ACC112 (cell line): ENCODE results near the gene LRRD1.
"Not testable (repeated sequence)": the region's sequence is repeated elsewhere in the genome, so short reads cannot be mapped to it uniquely, and the experiment has no call there.

ENCODE experiments used
- H2AFZ ChIP-seq: fragments of 200-600 bp; sonication (generic); one replicate; pipeline ENCODE4 v1.6.0; 2017; ENCODE audit warnings: antibody characterized with exemption, low read length; ENCODE audit not compliant: unreplicated experiment
- H3K27ac ChIP-seq: fragments of 200-600 bp; sonication (generic); 2 replicates; pipeline ENCODE4 v1.5.1; 2014; ENCODE audit warnings: low read depth, mild to moderate bottlenecking, antibody characterized with exemption, low read length, moderate library complexity
- H3K27me3 ChIP-seq: fragments of 200-600 bp; sonication (generic); 2 replicates; pipeline ENCODE4 v1.6.1; 2014; ENCODE audit warnings: mild to moderate bottlenecking, antibody characterized with exemption, low read length, moderate library complexity, mixed read lengths; ENCODE audit not compliant: insufficient read depth
- H3K36me3 ChIP-seq: fragments of 200-600 bp; sonication (generic); 2 replicates; pipeline ENCODE4 v1.6.1; 2016; ENCODE audit warnings: mild to moderate bottlenecking, antibody characterized with exemption, low read length, moderate library complexity, mixed read lengths; ENCODE audit not compliant: insufficient read depth
- H3K4me1 ChIP-seq: fragments of 200-600 bp; sonication (generic); one replicate; pipeline ENCODE4 v1.6.1; 2016; ENCODE audit warnings: low read length, mixed read lengths; ENCODE audit not compliant: insufficient read depth, unreplicated experiment, control insufficient read depth
- H3K4me3 ChIP-seq: fragments of 200-600 bp; sonication (generic); 2 replicates; pipeline ENCODE4 v1.5.1; 2014; ENCODE audit warnings: mild to moderate bottlenecking, low read depth, low read length
- H3K79me2 ChIP-seq: fragments of 200-600 bp; sonication (generic); one replicate; pipeline ENCODE4 v1.6.0; 2016; ENCODE audit warnings: low read length; ENCODE audit not compliant: control insufficient read depth, unreplicated experiment, insufficient read depth

Gene LRRD1

DNA sequence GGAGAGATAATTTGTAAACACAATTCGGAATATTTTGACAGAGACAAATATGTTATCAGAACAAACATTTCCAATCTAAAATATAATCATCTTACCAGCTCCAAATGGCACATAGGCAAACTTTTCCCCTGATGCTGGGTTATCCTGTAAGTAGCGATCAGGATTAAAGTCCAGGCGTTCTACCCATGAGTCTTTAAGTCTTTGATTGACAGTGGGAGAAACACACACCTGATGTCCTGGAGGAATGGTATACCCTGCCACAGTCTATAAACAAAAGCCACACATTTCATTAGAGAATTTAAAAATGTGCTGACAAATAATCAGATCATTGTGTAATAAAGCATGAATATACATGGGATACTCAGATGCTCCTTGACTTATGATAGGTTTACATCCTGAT lies 62.0 kb downstream of the LRRD1 start:
- Histone ChIP-seq H3K4me3 (no peak overlapping the region), H3K27me3 (no peaks in the 10 kb centered on the region), H3K36me3 (peaks cover 47% of the 10 kb centered on the region), H3K27ac (no peak overlapping the region), H3K4me1 (no peaks in the 10 kb centered on the region), H2AFZ (no peak overlapping the region), H3K79me2 (peaks cover 33% of the 10 kb centered on the region)

- Histone ChIP-seq H3K79me2 (peaks cover 27% of the 10 kb centered on the region), H3K27ac (no peak overlapping the region), H3K4me3 (no peak overlapping the region), H3K27me3 (no peaks in the 10 kb centered on the region), H3K36me3 (peaks cover 41% of the 10 kb centered on the region), H3K4me1 (no peaks in the 10 kb centered on the region), H2AFZ (no peak overlapping the region)
Measured at GRCh38 chr7:92115821-92116220, 63.1 kb downstream of the LRRD1 start.

GRCh38 chr7:92110857-92111256 lies 68.1 kb downstream of the LRRD1 start:
- peaks cover 25% of the 10 kb centered on the region for H3K36me3 ChIP-seq
- no peak overlapping the region for H3K27ac ChIP-seq
- H3K27me3 ChIP-seq = no peaks in the 10 kb centered on the region
- no peak overlapping the region for H2AFZ ChIP-seq
- no peaks in the 10 kb centered on the region for H3K4me1 ChIP-seq
- no peak overlapping the region for H3K4me3 ChIP-seq
- peaks cover 4% of the 10 kb centered on the region for H3K79me2 ChIP-seq

GRCh38 chr7:92108821-92109220 lies 70.1 kb downstream of the LRRD1 start:
- Histone ChIP-seq H3K4me1 (no peaks in the 10 kb centered on the region), H3K4me3 (no peak overlapping the region), H3K79me2 (no peaks in the 10 kb centered on the region), H2AFZ (no peak overlapping the region), H3K36me3 (peaks cover 16% of the 10 kb centered on the region), H3K27ac (no peak overlapping the region), H3K27me3 (no peaks in the 10 kb centered on the region)

DNA sequence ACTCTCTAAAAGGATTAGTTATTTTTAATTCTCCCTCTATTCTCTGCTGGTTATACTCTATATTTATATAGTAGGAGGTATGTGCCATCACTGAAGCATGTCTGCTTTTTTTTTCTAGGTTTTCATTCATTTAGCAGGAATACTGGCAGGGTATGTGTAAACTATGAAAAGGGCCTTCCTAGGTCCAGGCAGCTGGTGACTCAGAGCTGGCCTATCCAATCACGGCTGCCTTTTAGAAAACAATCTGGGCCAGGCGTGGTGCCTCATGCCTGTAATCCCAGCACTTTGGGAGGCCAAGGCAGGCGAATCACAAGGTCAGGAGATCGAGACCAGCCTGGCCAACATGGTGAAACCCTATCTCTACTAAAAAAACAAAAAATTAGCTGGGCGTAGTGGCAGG lies 76.1 kb downstream of the LRRD1 start:
- not testable (repeated sequence) for H3K4me1 ChIP-seq, H3K27me3 ChIP-seq, H3K79me2 ChIP-seq, H2AFZ ChIP-seq, H3K4me3 ChIP-seq, H3K27ac ChIP-seq
- peaks cover 29% of the 10 kb centered on the region for H3K36me3 ChIP-seq

- Histone ChIP-seq H3K79me2 (no peaks in the 10 kb centered on the region), H3K36me3 (peaks cover 30% of the 10 kb centered on the region), H3K27ac (no peak overlapping the region), H3K4me3 (no peak overlapping the region), H3K4me1 (no peaks in the 10 kb centered on the region), H3K27me3 (no peaks in the 10 kb centered on the region), H2AFZ (no peak overlapping the region)
Measured at GRCh38 chr7:92100534-92100933, 78.4 kb downstream of the LRRD1 start.

DNA sequence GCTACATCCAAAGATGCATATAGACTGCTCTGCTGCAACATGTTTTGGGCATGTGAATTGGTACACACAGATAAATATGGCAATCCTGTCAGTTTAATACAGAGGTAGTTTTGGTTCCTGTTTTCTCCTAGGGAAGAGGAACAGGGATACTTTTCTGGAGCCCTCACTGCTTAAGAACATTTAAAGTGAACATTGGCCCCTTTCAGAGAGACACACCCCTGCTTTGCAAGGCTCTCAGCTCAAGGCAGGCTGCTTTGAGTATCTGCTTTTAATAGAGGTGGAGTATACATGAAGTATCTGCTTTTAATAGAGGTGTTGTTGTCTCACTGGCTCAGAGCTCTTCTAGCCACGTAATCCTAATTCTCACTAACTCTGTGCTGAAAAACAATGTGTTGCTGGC lies 83.6 kb downstream of the LRRD1 start:
- Histone ChIP-seq H3K27ac (no peak overlapping the region), H3K27me3 (no peaks in the 10 kb centered on the region), H3K36me3 (peaks cover 31% of the 10 kb centered on the region), H3K79me2 (no peaks in the 10 kb centered on the region), H3K4me3 (no peak overlapping the region), H3K4me1 (no peaks in the 10 kb centered on the region), H2AFZ (no peak overlapping the region)
